H1 (cell line): ENCODE data around the gene SLC25A26. TPM values are rescaled to one million over a fixed set of nuclear protein-coding genes. Genes with fewer than 3 reads are reported as not detected.

ENCODE experiments used
- E2F6 ChIP-seq: IDR thresholded peaks from 2 replicates; pipeline ENCODE4 v1.6.1; 2012; ENCODE audit warnings: inconsistent platforms
- EGR1 ChIP-seq: IDR thresholded peaks from 2 replicates; pipeline ENCODE4 v1.6.1; 2011; ENCODE audit warnings: low read depth, low read length, borderline replicate concordance
- KDM4A ChIP-seq: IDR thresholded peaks from one replicate; pipeline ENCODE4 v1.7.1; 2012; ENCODE audit warnings: low read depth, mild to moderate bottlenecking, moderate library complexity, low read length, inconsistent platforms; ENCODE audit not compliant: severe bottlenecking
- RNF2 ChIP-seq: fragments of 200-900, 300-1000 bp; sonication (generic); IDR thresholded peaks from 2 replicates; pipeline ENCODE4 v1.7.1; 2016; ENCODE audit warnings: borderline replicate concordance, low read depth, mild to moderate bottlenecking, antibody characterized with exemption, low read length; ENCODE audit not compliant: poor library complexity, severe bottlenecking; ENCODE audit errors: missing control alignments
- polyA plus RNA-seq, 7 experiments: library from polyadenylated mRNA; depleted of rRNA in 3 of 7; stranded (reverse) in 5 of 7; unstranded in 2 of 7; fragments of >200 nt in 5 of 7; fragments of 200-250 nt in 2 of 7; gene quantifications; 1 replicate in 5 of 7; 2 replicates in 1 of 7; 4 replicates in 1 of 7; pipeline versions ENCODE4 v1.2.1 to v1.2.3, GENCODE V29; 2011 to 2013; ENCODE audit warnings: missing spikeins in 2 of 7, mixed read lengths in 2 of 7
- total RNA-seq: library from RNA; stranded (reverse); fragmentation: NEBNext Ultra II Directional; extraction: Animal tissue kit (Norgen Biotek cat#: 25700); gene quantifications from 2 replicates; pipeline ENCODE4 v1.2.1, GENCODE V29; 2021

SLC25A26 gene
- total and polyA plus RNA-seq, 2 of the 8 experiments (the other 6 are each of a cell fraction or from before 2014, with no cell fraction given), result 30.0 to 37.0 TPM

- TF ChIP-seq RNF2, result no peak
- TF ChIP-seq E2F6, result no peak
- no peak for TF ChIP-seq KDM4A
- TF ChIP-seq EGR1, result no peak
- TF ChIP-seq, all 59 proteins: peak for 0
Measured at GRCh38 chr3:66370179-66370578, 149.4 kb downstream of the SLC25A26 start (continued).
